WTC11 (cell line): ENCODE measurements around the gene ARIH1. TPM values are rescaled to one million over a fixed set of nuclear protein-coding genes. Genes with fewer than 3 reads are reported as not detected.

Experiments used
- ATAC-seq: fragments of 200-7000 bp; cut with Tn5 transposase; 2 replicates; pipeline ENCODE4 v1.10.0; 2021; ENCODE audit warnings: mild to moderate bottlenecking, moderate library complexity
- CTCF ChIA-PET: fragments of 300-600 bp; sonication (Branson Sonifier 250); formaldehyde crosslinking; loops from one replicate; lab custom pipeline; 2021; ENCODE audit warnings: antibody characterized with exemption; lab: Charles Lee
- POLR2A ChIA-PET: fragments of 350-600 bp; sonication (Branson Sonifier 250); formaldehyde crosslinking; loops from one replicate; lab custom pipeline; 2021; ENCODE audit warnings: antibody characterized with exemption; lab: Charles Lee
- DNase-seq: peaks from one replicate; pipeline ENCODE4 v3.0.0; 2021; ENCODE audit warnings: low spot score
- H3K27ac Mint-ChIP-seq: 2 replicates; pipeline ENCODE4 v1.8.0; 2021; ENCODE audit warnings: mixed read lengths
- H3K27me3 Mint-ChIP-seq: 2 replicates; pipeline ENCODE4 v1.8.0; 2021; ENCODE audit warnings: low read depth, mild to moderate bottlenecking, moderate library complexity, mixed read lengths
- H3K36me3 Mint-ChIP-seq: 2 replicates; pipeline ENCODE4 v1.8.0; 2021; ENCODE audit warnings: mixed read lengths
- H3K4me1 Mint-ChIP-seq: 2 replicates; pipeline ENCODE4 v1.8.0; 2022; ENCODE audit warnings: mixed read lengths
- H3K4me3 Mint-ChIP-seq: 2 replicates; pipeline ENCODE4 v1.8.0; 2021; ENCODE audit warnings: mild to moderate bottlenecking, moderate library complexity, mixed read lengths
- H3K9me3 Mint-ChIP-seq: 2 replicates; pipeline ENCODE4 v1.8.0; 2021; ENCODE audit warnings: mixed read lengths
- ESRRA ChIP-seq: sonication (generic); formaldehyde crosslinking; IDR thresholded peaks from 2 replicates; pipeline ENCODE4 v1.8.1; 2022; ENCODE audit warnings: mild to moderate bottlenecking, missing genetic modification reagents, borderline replicate concordance
- FOXP1 ChIP-seq: sonication (generic); formaldehyde crosslinking; IDR thresholded peaks from 2 replicates; pipeline ENCODE4 v1.8.0; 2022; ENCODE audit warnings: missing genetic modification reagents, mild to moderate bottlenecking, moderate library complexity, borderline replicate concordance
- IRF2 ChIP-seq: sonication (generic); formaldehyde crosslinking; IDR thresholded peaks from 2 replicates; pipeline ENCODE4 v1.8.0; 2022; ENCODE audit warnings: low read depth, missing genetic modification reagents, borderline replicate concordance
- JUN ChIP-seq: sonication (generic); formaldehyde crosslinking; IDR thresholded peaks from 2 replicates; pipeline ENCODE4 v1.8.0; 2023; ENCODE audit warnings: mild to moderate bottlenecking, missing genetic modification reagents
- MXD4 ChIP-seq: fragments of 250-450 bp; sonication (Bioruptor Pico); IDR thresholded peaks from 2 replicates; pipeline ENCODE4 v1.8.0; 2021; ENCODE audit warnings: mild to moderate bottlenecking, moderate library complexity, borderline replicate concordance
- ZBTB21 ChIP-seq: sonication (generic); formaldehyde crosslinking; IDR thresholded peaks from 2 replicates; pipeline ENCODE4 v1.8.1; 2023; ENCODE audit warnings: mild to moderate bottlenecking, missing genetic modification reagents, borderline replicate concordance
- ZNF232 ChIP-seq: sonication (generic); formaldehyde crosslinking; IDR thresholded peaks from 2 replicates; pipeline ENCODE4 v1.8.0; 2022; ENCODE audit warnings: mild to moderate bottlenecking, missing genetic modification reagents
- ZNF317 ChIP-seq: sonication (generic); formaldehyde crosslinking; IDR thresholded peaks from 2 replicates; pipeline ENCODE4 v1.8.1; 2023; ENCODE audit warnings: low read depth, mild to moderate bottlenecking, moderate library complexity, missing genetic modification reagents, borderline replicate concordance
- ZNF416 ChIP-seq: fragments of 250-450 bp; sonication (Bioruptor Pico); IDR thresholded peaks from 2 replicates; pipeline ENCODE4 v1.9.0; 2021; ENCODE audit warnings: mild to moderate bottlenecking, inconsistent platforms
- total RNA-seq: library from RNA; stranded (reverse); gene quantifications from 3 replicates; pipeline ENCODE4 v1.2.3, GENCODE V29; 2021
- TF ChIP-seq, protein P1 (sequence below): sonication (generic); formaldehyde crosslinking; IDR thresholded peaks from 2 replicates; pipeline ENCODE4 v1.8.1; 2022; ENCODE audit warnings: missing genetic modification reagents, borderline replicate concordance
- TF ChIP-seq, protein P2 (sequence below): sonication (generic); formaldehyde crosslinking; IDR thresholded peaks from 2 replicates; pipeline ENCODE4 v1.8.1; 2023; ENCODE audit warnings: mild to moderate bottlenecking, moderate library complexity, missing genetic modification reagents
- TF ChIP-seq, protein P3 (sequence below): sonication (generic); formaldehyde crosslinking; IDR thresholded peaks from 2 replicates; pipeline ENCODE4 v1.8.1; 2022; ENCODE audit warnings: low read depth, mild to moderate bottlenecking, moderate library complexity, missing genetic modification reagents, borderline replicate concordance
- TF ChIP-seq, protein P4 (sequence below): sonication (generic); formaldehyde crosslinking; IDR thresholded peaks from 2 replicates; pipeline ENCODE4 v1.8.1; 2022; ENCODE audit warnings: mild to moderate bottlenecking, missing genetic modification reagents, moderate library complexity, borderline replicate concordance
- TF ChIP-seq, protein P5 (sequence below): sonication (generic); formaldehyde crosslinking; IDR thresholded peaks from 2 replicates; pipeline ENCODE4 v1.8.0; 2023; ENCODE audit warnings: mild to moderate bottlenecking, missing genetic modification reagents
- TF ChIP-seq, protein P6 (sequence below): sonication (generic); formaldehyde crosslinking; conservative IDR thresholded peaks from 2 replicates; pipeline ENCODE4 v1.8.1; 2022; ENCODE audit warnings: mild to moderate bottlenecking, missing genetic modification reagents
- TF ChIP-seq, protein P7 (sequence below): sonication (generic); formaldehyde crosslinking; IDR thresholded peaks from 2 replicates; pipeline ENCODE4 v1.8.0; 2022; ENCODE audit warnings: mild to moderate bottlenecking, missing genetic modification reagents
- TF ChIP-seq, protein P8 (sequence below): sonication (generic); formaldehyde crosslinking; IDR thresholded peaks from 2 replicates; pipeline ENCODE4 v1.8.1; 2023; ENCODE audit warnings: mild to moderate bottlenecking, missing genetic modification reagents

ARIH1 gene
- total RNA-seq, 1 experiment from 2014 or later, result 198 TPM

DNA sequence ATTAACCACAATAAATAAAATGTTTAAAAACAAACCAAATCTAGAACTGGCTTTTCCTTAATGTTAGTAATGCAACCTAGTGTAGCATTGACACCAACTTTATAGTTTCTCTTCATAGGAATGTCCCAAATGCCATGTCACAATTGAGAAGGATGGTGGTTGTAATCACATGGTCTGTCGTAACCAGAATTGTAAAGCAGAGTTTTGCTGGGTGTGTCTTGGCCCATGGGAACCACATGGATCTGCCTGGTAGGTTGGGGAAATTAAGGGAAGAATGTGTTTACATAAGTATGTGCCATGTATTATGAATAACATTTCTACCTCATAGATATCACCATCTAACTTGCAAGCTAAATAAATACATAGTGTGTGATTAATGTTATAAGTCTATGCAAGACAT is 95.9 kb downstream of the ARIH1 start:
- POLR2A ChIA-PET, result no interaction called here
- no peak overlapping the region for H3K4me3 Mint-ChIP-seq
- H3K27me3 Mint-ChIP-seq, result no peaks in the 10 kb centered on the region
- peaks cover 36% of the 10 kb centered on the region for H3K36me3 Mint-ChIP-seq
- no peak for DNase-seq
- CTCF ChIA-PET, result no interaction called here
- no peaks in the 10 kb centered on the region for H3K9me3 Mint-ChIP-seq
- ATAC-seq, result no peak
- H3K4me1 Mint-ChIP-seq, result no peaks in the 10 kb centered on the region
- H3K27ac Mint-ChIP-seq, result no peak overlapping the region
- TF ChIP-seq MXD4 (CRISPR knock-in tag) (no peak), IRF2 (no peak), ZNF317 (no peak), ZNF416 (no peak)
- TF ChIP-seq, protein P1, sequence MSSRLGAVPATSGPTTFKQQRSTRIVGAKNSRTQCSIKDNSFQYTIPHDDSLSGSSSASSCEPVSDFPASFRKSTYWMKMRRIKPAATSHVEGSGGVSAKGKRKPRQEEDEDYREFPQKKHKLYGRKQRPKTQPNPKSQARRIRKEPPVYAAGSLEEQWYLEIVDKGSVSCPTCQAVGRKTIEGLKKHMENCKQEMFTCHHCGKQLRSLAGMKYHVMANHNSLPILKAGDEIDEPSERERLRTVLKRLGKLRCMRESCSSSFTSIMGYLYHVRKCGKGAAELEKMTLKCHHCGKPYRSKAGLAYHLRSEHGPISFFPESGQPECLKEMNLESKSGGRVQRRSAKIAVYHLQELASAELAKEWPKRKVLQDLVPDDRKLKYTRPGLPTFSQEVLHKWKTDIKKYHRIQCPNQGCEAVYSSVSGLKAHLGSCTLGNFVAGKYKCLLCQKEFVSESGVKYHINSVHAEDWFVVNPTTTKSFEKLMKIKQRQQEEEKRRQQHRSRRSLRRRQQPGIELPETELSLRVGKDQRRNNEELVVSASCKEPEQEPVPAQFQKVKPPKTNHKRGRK (CRISPR knock-in tag), result no peak
- TF ChIP-seq, protein P2, sequence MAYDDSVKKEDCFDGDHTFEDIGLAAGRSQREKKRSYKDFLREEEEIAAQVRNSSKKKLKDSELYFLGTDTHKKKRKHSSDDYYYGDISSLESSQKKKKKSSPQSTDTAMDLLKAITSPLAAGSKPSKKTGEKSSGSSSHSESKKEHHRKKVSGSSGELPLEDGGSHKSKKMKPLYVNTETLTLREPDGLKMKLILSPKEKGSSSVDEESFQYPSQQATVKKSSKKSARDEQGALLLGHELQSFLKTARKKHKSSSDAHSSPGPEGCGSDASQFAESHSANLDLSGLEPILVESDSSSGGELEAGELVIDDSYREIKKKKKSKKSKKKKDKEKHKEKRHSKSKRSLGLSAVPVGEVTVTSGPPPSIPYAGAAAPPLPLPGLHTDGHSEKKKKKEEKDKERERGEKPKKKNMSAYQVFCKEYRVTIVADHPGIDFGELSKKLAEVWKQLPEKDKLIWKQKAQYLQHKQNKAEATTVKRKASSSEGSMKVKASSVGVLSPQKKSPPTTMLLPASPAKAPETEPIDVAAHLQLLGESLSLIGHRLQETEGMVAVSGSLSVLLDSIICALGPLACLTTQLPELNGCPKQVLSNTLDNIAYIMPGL, result no peak
- TF ChIP-seq, protein P3, sequence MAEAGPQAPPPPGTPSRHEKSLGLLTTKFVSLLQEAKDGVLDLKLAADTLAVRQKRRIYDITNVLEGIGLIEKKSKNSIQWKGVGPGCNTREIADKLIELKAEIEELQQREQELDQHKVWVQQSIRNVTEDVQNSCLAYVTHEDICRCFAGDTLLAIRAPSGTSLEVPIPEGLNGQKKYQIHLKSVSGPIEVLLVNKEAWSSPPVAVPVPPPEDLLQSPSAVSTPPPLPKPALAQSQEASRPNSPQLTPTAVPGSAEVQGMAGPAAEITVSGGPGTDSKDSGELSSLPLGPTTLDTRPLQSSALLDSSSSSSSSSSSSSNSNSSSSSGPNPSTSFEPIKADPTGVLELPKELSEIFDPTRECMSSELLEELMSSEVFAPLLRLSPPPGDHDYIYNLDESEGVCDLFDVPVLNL (CRISPR knock-in tag), result no peak

DNA sequence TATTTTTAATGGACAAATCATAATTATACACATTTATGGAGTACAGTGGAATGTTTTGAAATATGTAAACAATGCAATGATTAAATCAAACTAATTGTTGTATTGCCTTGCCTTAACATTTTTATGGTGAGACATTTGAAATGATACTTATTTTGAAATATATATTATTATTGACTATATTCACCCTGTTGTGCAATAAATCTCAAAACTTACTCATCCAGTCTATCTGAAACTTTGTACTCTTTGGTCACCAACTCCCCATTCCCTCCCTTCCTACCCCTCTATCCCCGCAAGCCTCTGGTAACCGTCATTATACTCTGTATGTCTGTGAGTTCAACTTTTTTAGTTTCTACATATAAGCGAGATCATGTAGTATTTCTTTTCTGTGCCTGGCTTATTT is 105.7 kb downstream of the ARIH1 start:
- H3K4me3 Mint-ChIP-seq, result no peak overlapping the region
- H3K27me3 Mint-ChIP-seq, result no peaks in the 10 kb centered on the region
- no peak overlapping the region for H3K27ac Mint-ChIP-seq
- ChIA-PET CTCF (no interaction called here), POLR2A (no interaction called here)
- no peak for ATAC-seq
- TF ChIP-seq, protein P4, sequence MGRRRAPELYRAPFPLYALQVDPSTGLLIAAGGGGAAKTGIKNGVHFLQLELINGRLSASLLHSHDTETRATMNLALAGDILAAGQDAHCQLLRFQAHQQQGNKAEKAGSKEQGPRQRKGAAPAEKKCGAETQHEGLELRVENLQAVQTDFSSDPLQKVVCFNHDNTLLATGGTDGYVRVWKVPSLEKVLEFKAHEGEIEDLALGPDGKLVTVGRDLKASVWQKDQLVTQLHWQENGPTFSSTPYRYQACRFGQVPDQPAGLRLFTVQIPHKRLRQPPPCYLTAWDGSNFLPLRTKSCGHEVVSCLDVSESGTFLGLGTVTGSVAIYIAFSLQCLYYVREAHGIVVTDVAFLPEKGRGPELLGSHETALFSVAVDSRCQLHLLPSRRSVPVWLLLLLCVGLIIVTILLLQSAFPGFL (CRISPR knock-in tag), result no peak
- TF ChIP-seq, protein P5, sequence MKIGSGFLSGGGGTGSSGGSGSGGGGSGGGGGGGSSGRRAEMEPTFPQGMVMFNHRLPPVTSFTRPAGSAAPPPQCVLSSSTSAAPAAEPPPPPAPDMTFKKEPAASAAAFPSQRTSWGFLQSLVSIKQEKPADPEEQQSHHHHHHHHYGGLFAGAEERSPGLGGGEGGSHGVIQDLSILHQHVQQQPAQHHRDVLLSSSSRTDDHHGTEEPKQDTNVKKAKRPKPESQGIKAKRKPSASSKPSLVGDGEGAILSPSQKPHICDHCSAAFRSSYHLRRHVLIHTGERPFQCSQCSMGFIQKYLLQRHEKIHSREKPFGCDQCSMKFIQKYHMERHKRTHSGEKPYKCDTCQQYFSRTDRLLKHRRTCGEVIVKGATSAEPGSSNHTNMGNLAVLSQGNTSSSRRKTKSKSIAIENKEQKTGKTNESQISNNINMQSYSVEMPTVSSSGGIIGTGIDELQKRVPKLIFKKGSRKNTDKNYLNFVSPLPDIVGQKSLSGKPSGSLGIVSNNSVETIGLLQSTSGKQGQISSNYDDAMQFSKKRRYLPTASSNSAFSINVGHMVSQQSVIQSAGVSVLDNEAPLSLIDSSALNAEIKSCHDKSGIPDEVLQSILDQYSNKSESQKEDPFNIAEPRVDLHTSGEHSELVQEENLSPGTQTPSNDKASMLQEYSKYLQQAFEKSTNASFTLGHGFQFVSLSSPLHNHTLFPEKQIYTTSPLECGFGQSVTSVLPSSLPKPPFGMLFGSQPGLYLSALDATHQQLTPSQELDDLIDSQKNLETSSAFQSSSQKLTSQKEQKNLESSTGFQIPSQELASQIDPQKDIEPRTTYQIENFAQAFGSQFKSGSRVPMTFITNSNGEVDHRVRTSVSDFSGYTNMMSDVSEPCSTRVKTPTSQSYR, result no peak
- TF ChIP-seq ZBTB21 (CRISPR knock-in tag), result no peak
- TF ChIP-seq FOXP1, result no peak
- TF ChIP-seq JUN (CRISPR knock-in tag), result no peak
- H3K9me3 Mint-ChIP-seq, result peaks cover 16% of the 10 kb centered on the region
- peaks cover 62% of the 10 kb centered on the region for H3K36me3 Mint-ChIP-seq
- H3K4me1 Mint-ChIP-seq, result no peaks in the 10 kb centered on the region
- no peak for DNase-seq

DNA sequence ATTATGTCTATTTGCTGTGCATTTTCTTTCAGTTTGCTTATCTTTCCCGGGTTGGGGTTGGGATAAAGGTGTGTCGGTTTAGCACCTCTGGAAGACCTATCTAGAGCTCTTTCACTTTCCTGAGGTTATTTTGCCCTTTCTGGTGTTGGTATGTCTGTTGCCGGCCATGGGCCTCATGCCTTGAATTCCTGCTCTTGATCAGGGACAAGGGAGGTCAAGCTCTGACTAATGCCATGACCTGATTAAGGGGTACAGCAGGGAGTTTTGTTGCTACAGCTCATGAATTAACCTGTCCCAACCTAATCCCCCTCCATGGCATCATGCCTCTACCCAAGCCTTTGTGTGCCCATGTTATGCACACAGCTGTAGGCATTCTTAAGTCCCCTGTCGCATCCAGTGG is 109.9 kb downstream of the ARIH1 start:
- ChIA-PET CTCF (interaction anchor here (1.2 to 2.2 kb wide), 2 partner anchors 16 to 87 kb away, joined by 3 to 7 read pairs; no protein-coding TSS in a partner anchor), POLR2A (interaction anchor here (0.7 kb wide), 1 partner anchor 44 kb away, joined by 3 read pairs; no protein-coding TSS in a partner anchor)
- H3K27me3 Mint-ChIP-seq, result no peaks in the 10 kb centered on the region
- no peaks in the 10 kb centered on the region; the same call in 1 of the 2 replicates for H3K4me1 Mint-ChIP-seq
- ATAC-seq (no peak), DNase-seq (no peak)
- peaks cover 5% of the 10 kb centered on the region; the same call in 1 of the 2 replicates for H3K9me3 Mint-ChIP-seq
- peak overlapping the region; percentile 54; the same call in 1 of the 2 replicates for H3K27ac Mint-ChIP-seq
- H3K4me3 Mint-ChIP-seq, result no peak overlapping the region
- H3K36me3 Mint-ChIP-seq, result peaks cover 48% of the 10 kb centered on the region
- TF ChIP-seq ESRRA (CRISPR knock-in tag) (no peak), ZNF232 (CRISPR knock-in tag) (no peak)
- TF ChIP-seq, protein P6, sequence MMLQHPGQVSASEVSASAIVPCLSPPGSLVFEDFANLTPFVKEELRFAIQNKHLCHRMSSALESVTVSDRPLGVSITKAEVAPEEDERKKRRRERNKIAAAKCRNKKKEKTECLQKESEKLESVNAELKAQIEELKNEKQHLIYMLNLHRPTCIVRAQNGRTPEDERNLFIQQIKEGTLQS, result no peak
- TF ChIP-seq, protein P7, sequence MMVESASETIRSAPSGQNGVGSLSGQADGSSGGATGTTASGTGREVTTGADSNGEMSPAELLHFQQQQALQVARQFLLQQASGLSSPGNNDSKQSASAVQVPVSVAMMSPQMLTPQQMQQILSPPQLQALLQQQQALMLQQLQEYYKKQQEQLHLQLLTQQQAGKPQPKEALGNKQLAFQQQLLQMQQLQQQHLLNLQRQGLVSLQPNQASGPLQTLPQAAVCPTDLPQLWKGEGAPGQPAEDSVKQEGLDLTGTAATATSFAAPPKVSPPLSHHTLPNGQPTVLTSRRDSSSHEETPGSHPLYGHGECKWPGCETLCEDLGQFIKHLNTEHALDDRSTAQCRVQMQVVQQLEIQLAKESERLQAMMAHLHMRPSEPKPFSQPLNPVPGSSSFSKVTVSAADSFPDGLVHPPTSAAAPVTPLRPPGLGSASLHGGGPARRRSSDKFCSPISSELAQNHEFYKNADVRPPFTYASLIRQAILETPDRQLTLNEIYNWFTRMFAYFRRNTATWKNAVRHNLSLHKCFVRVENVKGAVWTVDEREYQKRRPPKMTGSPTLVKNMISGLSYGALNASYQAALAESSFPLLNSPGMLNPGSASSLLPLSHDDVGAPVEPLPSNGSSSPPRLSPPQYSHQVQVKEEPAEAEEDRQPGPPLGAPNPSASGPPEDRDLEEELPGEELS (CRISPR knock-in tag), result no peak
- TF ChIP-seq, protein P8, sequence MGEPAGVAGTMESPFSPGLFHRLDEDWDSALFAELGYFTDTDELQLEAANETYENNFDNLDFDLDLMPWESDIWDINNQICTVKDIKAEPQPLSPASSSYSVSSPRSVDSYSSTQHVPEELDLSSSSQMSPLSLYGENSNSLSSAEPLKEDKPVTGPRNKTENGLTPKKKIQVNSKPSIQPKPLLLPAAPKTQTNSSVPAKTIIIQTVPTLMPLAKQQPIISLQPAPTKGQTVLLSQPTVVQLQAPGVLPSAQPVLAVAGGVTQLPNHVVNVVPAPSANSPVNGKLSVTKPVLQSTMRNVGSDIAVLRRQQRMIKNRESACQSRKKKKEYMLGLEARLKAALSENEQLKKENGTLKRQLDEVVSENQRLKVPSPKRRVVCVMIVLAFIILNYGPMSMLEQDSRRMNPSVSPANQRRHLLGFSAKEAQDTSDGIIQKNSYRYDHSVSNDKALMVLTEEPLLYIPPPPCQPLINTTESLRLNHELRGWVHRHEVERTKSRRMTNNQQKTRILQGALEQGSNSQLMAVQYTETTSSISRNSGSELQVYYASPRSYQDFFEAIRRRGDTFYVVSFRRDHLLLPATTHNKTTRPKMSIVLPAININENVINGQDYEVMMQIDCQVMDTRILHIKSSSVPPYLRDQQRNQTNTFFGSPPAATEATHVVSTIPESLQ (CRISPR knock-in tag), result no peak
